Measurements from ENCODE around the gene GLP2R. TPM values are rescaled to one million over a fixed set of nuclear protein-coding genes. Genes with fewer than 3 reads are reported as not detected.

GLP2R gene
- total and polyA plus RNA-seq, 9 donors = 0.03 to 0.79 (median 0.19) TPM; not detected in 5

DNA sequence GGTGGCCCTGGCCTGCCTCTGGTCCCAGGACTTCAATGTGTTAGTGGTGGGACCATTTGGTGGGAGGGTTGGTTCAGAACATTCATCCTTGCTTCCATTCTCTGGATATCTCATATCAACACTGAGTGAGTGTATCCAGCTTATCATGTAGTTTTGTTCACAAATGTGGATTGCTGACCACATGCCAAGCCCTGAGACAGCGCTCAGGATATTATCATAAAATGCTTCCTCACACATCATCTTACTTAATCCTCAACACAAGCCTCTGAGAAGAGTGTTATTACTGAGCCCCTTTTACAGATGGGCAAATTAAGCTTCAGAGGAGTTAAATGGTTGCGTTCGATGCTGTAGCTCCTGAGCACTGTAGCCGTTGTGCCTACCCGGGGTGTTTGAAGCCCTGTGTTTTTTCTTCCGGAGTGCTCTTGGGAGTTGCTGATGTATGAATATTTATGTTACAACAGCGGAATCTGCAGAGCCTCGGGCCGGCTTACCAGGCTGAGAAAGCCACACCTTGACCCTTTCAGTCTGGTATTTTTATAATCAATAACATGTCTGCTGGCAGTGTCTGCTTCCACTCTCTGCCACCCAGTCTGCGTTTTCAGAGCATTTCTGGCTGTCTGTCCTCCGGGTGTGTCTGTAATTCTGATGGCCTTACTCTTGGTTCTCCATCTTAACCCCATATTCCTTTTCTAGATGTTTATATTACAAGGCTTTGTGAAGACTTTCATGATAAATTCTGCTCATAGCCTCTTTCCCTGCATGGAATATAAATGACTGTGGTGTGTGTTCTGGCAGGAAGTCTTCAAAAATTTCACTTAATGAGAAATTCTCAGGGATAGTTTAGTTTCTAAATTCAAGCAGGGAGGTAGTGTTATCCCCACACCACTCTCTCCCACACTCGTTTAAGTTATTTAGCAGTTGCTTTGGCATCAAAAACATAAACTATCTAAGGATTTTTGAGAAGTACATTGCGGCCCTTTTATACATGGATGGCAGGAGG is 2.9 kb downstream of the GLP2R start:
- no peak overlapping the region for H3K4me3 ChIP-seq (ENCODE audit: low read length)
- no peaks in the 10 kb centered on the region for H3K4me1 ChIP-seq (ENCODE audit: control insufficient read depth, insufficient read depth, low read length)
- no peak overlapping the region for H3K27ac ChIP-seq (ENCODE audit: low read length)
- peaks cover 13% of the 10 kb centered on the region for H3K27me3 ChIP-seq (ENCODE audit: control insufficient read depth, insufficient read depth, low read length)
- no peaks in the 10 kb centered on the region for H3K9me3 ChIP-seq (replicated peaks; ENCODE audit: control insufficient read depth, low read depth, low read length)
- no peak for DNase-seq
- WGBS (ENCODE audit: insufficient coverage) = 61% methylated on average over 3 of the region's 13 CpGs
- H3K36me3 ChIP-seq (ENCODE audit: control insufficient read depth, insufficient read depth, low read length) = no peaks in the 10 kb centered on the region

DNA sequence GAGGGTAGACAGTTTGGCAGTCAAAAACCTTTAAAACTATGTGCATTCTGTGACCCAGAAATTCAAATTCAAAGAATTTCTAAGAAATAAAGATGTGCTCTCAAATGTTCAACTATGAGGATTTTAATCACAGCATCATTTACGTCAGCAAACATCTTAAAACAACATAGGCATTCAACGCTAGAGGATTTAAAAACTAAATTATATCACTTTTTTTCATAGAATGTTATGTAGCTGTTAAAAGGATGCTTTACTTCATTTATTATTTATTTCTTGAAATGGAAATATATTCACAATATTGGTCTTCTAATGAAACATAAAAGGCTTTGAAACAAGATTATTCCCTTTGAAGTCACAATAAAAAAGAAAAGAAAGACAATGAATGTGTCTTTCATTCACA is 3.6 kb downstream of the GLP2R start:
- Histone ChIP-seq H3K36me3 (ENCODE audit: control insufficient read depth, insufficient read depth, low read length) (no peaks in the 10 kb centered on the region), H3K9me3 (replicated peaks; ENCODE audit: control insufficient read depth, low read depth, low read length) (no peaks in the 10 kb centered on the region), H3K27ac (ENCODE audit: low read length) (no peak overlapping the region), H3K4me3 (ENCODE audit: low read length) (no peak overlapping the region), H3K4me1 (ENCODE audit: control insufficient read depth, insufficient read depth, low read length) (no peaks in the 10 kb centered on the region), H3K27me3 (ENCODE audit: control insufficient read depth, insufficient read depth, low read length) (peaks cover 10% of the 10 kb centered on the region)
- no CpG with 5 or more reads among the region's 2 CpGs for WGBS (ENCODE audit: insufficient coverage)
- no peak for DNase-seq

DNA sequence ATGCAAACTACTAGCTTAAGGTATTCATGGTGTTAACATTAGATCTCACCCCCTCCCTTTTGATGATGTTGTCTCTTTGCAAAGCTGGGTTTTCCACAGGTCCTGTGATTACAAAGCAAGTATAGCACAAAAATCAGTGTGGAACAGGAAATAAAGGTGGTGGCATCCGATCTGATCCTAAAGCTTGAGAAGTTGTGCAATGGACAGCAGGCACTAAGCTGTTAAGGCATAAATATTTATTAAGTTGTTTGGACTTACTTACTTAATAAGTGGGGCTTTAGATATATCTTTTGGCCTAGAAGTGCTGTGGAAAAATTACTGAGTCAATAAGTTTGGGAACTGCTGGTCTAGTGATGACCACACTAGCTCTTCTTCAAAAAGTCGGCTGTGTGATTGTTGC is 5.0 kb downstream of the GLP2R start:
- Histone ChIP-seq H3K4me3 (ENCODE audit: low read length) (no peak overlapping the region), H3K9me3 (replicated peaks; ENCODE audit: control insufficient read depth, low read depth, low read length) (no peaks in the 10 kb centered on the region), H3K4me1 (ENCODE audit: control insufficient read depth, insufficient read depth, low read length) (no peaks in the 10 kb centered on the region), H3K27ac (ENCODE audit: low read length) (no peak overlapping the region), H3K27me3 (ENCODE audit: control insufficient read depth, insufficient read depth, low read length) (peaks cover 2% of the 10 kb centered on the region), H3K36me3 (ENCODE audit: control insufficient read depth, insufficient read depth, low read length) (no peaks in the 10 kb centered on the region)
- no peak for DNase-seq
- WGBS (ENCODE audit: insufficient coverage) = 89% methylated on average over 1 of the region's 2 CpGs

DNA sequence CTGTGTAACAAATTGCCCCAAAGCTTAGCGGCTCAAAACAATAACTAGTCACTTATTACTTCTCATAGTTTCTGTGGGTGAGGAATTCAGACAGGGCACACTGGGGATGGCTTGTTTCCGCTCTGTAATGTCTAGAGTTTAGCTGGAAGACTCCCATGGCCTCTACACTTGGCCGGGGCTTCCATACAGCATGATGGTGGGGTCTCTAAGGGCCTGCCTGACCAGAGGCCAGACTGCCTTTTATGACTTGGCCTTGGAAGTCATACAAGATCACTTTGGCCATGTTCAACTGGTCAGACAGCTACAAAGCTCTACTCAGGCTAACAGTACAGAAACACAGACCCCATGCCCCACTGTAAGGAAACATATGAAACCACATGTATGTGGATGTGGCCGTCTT is 8.2 kb downstream of the GLP2R start:
- H3K4me3 ChIP-seq (ENCODE audit: low read length) = no peak overlapping the region
- H3K27ac ChIP-seq (ENCODE audit: low read length) = no peak overlapping the region
- no CpG with 5 or more reads among the region's 4 CpGs for WGBS (ENCODE audit: insufficient coverage)
- H3K27me3 ChIP-seq (ENCODE audit: control insufficient read depth, insufficient read depth, low read length) = peaks cover 2% of the 10 kb centered on the region
- peaks cover 5% of the 10 kb centered on the region for H3K4me1 ChIP-seq (ENCODE audit: control insufficient read depth, insufficient read depth, low read length)
- H3K9me3 ChIP-seq (replicated peaks; ENCODE audit: control insufficient read depth, low read depth, low read length) = no peaks in the 10 kb centered on the region
- DNase-seq = no peak
- H3K36me3 ChIP-seq (ENCODE audit: control insufficient read depth, insufficient read depth, low read length) = no peaks in the 10 kb centered on the region

DNA sequence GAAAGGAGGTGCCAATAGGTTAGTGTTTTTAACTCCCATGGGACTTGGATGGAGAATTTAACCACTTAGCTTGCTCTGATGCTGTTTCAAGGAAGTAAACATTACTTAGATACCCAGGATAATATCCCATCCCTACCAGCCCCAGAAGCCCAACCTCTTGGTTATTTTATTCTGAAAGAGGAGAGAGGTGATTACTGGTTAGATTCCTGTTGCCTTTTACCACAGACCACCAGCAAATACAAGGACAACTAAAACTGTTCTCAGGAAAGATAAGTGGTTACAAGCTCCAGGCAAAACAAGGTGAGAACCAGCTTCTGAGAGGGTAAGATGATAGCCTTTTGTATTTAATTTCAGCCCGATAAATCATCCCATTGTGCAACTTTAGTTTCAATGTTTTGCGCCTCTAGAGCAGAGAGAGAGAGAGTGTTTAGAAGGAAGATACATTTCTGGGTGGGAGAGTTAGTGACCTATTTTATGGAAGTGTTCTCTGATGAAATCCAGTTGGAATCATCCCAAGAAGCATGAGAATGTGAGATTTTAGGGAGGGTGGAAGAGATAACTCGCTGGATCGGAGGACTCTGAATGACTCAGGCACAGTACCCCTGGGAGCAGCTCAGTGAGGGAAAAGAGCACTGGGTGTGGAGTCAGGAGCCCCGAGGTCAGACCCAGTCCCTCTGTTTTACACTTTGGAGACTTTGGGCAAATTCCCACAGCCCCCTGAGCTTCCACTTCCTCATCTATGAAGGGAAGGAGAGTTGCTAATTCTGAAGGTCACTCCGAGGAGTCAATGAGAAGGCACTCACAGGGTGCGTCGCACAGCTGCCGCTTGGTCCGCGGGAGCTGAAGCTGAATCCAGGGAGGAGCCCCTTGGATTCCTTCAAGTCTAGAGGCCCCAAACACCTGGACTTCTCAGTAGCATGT is 12.1 kb downstream of the GLP2R start:
- H3K4me3 ChIP-seq (ENCODE audit: low read length) = no peak overlapping the region
- no peaks in the 10 kb centered on the region for H3K9me3 ChIP-seq (replicated peaks; ENCODE audit: control insufficient read depth, low read depth, low read length)
- peak; percentile 77 for DNase-seq
- 42% methylated on average over 4 of the region's 11 CpGs for WGBS (ENCODE audit: insufficient coverage)
- peaks cover 8% of the 10 kb centered on the region for H3K27me3 ChIP-seq (ENCODE audit: control insufficient read depth, insufficient read depth, low read length)
- H3K27ac ChIP-seq (ENCODE audit: low read length) = no peak overlapping the region
- peaks cover 9% of the 10 kb centered on the region for H3K4me1 ChIP-seq (ENCODE audit: control insufficient read depth, insufficient read depth, low read length)
- no peaks in the 10 kb centered on the region for H3K36me3 ChIP-seq (ENCODE audit: control insufficient read depth, insufficient read depth, low read length)

DNA sequence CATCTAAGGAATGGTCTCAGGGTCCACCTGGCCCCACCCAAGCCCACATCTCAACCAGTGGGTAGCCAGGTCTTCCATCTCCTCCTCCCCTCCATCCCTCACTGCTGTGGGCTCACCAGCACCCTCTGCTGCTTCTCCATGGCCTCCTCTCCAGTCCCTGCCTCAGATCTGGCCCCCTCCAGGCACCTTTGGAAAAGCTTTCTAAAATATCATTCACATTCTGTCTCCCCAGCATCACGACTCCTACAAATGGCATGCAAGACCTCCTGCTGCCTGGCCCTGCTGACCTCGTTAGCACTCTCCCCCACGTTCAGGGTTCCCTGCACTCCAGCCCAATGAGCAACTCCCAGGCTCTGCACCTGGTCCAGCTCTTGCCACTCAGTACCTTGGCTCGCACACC is 13.7 kb downstream of the GLP2R start:
- DNase-seq = no peak
- H3K4me3 ChIP-seq (ENCODE audit: low read length) = no peak overlapping the region
- no peaks in the 10 kb centered on the region for H3K36me3 ChIP-seq (ENCODE audit: control insufficient read depth, insufficient read depth, low read length)
- peaks cover 8% of the 10 kb centered on the region for H3K27me3 ChIP-seq (ENCODE audit: control insufficient read depth, insufficient read depth, low read length)
- WGBS (ENCODE audit: insufficient coverage) = 39% methylated on average over 4 of the region's 4 CpGs
- peaks cover 9% of the 10 kb centered on the region for H3K4me1 ChIP-seq (ENCODE audit: control insufficient read depth, insufficient read depth, low read length)
- no peak overlapping the region for H3K27ac ChIP-seq (ENCODE audit: low read length)
- H3K9me3 ChIP-seq (replicated peaks; ENCODE audit: control insufficient read depth, low read depth, low read length) = no peaks in the 10 kb centered on the region

DNA sequence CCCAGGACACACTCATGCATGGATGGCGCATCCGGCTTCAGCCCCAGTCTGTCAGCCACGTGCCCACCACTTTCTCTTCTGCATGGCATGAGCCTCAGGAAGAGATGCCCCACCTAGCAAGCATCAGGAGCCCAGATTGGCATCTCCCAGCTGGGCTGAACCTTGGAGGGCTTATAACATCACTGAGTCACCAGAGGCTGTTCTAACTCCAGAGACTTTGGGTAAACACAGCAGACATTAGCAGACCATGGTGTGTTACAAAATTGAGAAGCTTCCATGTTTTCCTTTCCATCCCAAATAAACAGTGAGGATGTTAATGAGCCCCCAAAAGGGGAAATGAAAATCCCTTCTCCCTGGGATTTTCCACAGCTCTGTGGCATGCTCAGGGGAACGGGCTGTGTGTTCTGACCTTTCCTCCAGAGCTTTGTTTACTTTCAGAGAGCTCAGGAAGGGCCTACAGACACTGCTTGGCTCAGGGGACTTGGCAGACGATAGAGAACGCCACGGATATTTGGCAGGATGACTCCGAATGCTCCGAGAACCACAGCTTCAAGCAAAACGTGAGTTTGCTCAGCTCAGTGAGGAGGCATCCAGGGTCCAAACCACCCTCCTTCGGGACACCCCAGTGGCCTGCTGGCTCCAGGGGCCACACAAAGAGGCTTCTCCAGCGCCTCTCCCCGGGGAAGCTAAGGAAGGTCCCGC is 16.5 kb downstream of the GLP2R start:
- 52% methylated on average over 14 of the region's 14 CpGs for WGBS (ENCODE audit: insufficient coverage)
- Histone ChIP-seq H3K27me3 (ENCODE audit: control insufficient read depth, insufficient read depth, low read length) (peaks cover 8% of the 10 kb centered on the region), H3K4me1 (ENCODE audit: control insufficient read depth, insufficient read depth, low read length) (peaks cover 9% of the 10 kb centered on the region), H3K27ac (ENCODE audit: low read length) (no peak overlapping the region), H3K4me3 (ENCODE audit: low read length) (no peak overlapping the region), H3K36me3 (ENCODE audit: control insufficient read depth, insufficient read depth, low read length) (no peaks in the 10 kb centered on the region), H3K9me3 (replicated peaks; ENCODE audit: control insufficient read depth, low read depth, low read length) (no peaks in the 10 kb centered on the region)
- peak; percentile 35 for DNase-seq

DNA sequence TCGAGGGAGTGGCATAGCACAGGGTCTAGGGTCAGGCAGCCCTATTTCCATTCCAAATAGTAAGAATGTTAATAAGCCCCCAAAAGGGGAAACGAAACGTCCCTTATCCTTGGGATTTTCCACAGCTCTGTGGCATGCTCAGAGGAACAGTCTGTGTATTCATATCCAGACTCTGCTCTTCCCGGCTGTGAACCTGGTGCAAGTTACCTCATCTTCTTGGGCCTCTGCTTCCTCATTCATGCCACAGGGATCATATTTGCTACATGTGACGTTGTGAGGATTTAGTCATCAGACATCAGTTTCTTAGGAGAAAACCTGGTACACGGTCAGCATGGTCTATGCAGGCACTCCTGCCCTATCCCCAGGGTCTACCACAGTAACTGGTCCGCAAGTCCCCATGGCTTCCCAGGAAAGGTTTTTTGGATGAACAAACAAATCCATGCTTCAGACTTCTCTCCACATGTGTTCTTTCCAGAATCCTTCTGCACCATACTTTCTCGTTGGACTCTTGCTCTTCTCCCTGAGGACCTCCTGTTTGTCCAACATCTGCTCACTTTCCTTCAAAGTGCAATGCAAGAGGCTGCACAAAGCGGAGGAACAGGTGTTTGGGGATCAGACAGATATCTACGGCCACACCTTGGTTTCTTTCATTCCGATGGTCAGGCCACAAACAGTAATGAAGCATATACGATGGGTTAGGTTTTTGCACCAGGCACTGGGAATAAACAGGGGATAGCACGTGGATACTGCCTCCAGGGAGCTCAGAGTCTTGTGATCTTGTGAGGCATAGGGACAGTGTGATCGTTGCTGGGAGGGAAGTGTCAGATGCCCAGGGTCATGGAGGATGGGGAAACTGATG is 17.7 kb downstream of the GLP2R start:
- Histone ChIP-seq H3K27ac (ENCODE audit: low read length) (no peak overlapping the region), H3K4me1 (ENCODE audit: control insufficient read depth, insufficient read depth, low read length) (peaks cover 5% of the 10 kb centered on the region), H3K27me3 (ENCODE audit: control insufficient read depth, insufficient read depth, low read length) (peaks cover 8% of the 10 kb centered on the region), H3K9me3 (replicated peaks; ENCODE audit: control insufficient read depth, low read depth, low read length) (no peaks in the 10 kb centered on the region), H3K4me3 (ENCODE audit: low read length) (no peak overlapping the region), H3K36me3 (ENCODE audit: control insufficient read depth, insufficient read depth, low read length) (no peaks in the 10 kb centered on the region)
- no peak for DNase-seq
- 63% methylated on average over 12 of the region's 14 CpGs for WGBS (ENCODE audit: insufficient coverage)

DNA sequence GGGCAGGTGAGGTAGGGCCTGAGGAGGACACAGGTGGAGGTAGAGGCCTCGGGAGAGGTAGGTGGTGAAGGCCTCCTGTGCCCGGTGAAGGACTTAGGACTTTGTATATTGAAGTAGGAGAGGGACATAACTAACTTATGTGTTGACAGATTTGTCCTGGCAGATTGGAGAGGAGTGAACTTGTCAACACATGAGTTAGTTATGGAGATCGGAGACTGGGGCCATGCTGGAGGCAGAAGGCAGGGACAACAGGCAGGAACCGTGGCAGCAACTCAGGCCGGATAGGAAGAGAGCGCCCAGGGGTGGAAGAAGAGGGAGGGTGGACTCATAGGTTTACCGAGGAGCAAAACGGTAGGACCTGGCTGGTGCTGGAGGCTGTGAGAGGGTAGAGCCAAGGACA is 18.4 kb downstream of the GLP2R start:
- Histone ChIP-seq H3K4me3 (ENCODE audit: low read length) (no peak overlapping the region), H3K4me1 (ENCODE audit: control insufficient read depth, insufficient read depth, low read length) (peaks cover 5% of the 10 kb centered on the region), H3K36me3 (ENCODE audit: control insufficient read depth, insufficient read depth, low read length) (no peaks in the 10 kb centered on the region), H3K27me3 (ENCODE audit: control insufficient read depth, insufficient read depth, low read length) (peaks cover 8% of the 10 kb centered on the region), H3K9me3 (replicated peaks; ENCODE audit: control insufficient read depth, low read depth, low read length) (no peaks in the 10 kb centered on the region), H3K27ac (ENCODE audit: low read length) (no peak overlapping the region)
- DNase-seq = no peak
- 83% methylated on average over 8 of the region's 8 CpGs for WGBS (ENCODE audit: insufficient coverage)
